ENCODE results near the gene KLHL5. TPM values are rescaled to one million over a fixed set of nuclear protein-coding genes. Genes with fewer than 3 reads are reported as not detected.

KLHL5 gene
- polyA plus RNA-seq, 1 donor = 20.5 TPM

DNA sequence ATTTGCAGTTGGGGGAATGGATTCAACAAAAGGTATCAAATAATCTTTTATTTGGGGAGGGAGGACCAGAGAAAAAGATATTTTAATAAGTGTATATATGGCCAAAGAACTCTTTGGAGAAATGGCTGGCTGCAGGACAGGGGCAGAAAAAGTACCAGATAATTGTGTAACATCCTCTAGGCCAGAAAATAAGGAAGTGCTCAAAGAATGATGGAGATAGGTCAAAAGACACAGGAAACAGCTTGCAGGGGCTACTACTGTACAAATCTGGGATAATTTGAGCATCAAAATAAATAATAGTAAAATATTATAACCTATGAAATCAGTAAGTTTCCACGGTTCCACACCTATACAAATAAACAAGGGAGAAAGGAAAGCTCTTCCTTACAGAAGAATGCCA is 34.8 kb downstream of the KLHL5 start:
- peaks cover 6% of the 10 kb centered on the region for H3K36me3 ChIP-seq (ENCODE audit: control insufficient read depth, insufficient read depth, low read length)
- DNase-seq = no peak
- H3K27me3 ChIP-seq (ENCODE audit: control insufficient read depth, insufficient read depth, low read length) = no peaks in the 10 kb centered on the region
- WGBS (ENCODE audit: insufficient coverage, low lambda C conversion rate) = no CpG with 5 or more reads among the region's 1 CpG
- H3K9me3 ChIP-seq (ENCODE audit: control insufficient read depth, low read depth, low read length) = no peaks in the 10 kb centered on the region
- H3K4me1 ChIP-seq (ENCODE audit: control insufficient read depth, insufficient read depth, low read length) = no peaks in the 10 kb centered on the region
- no peak overlapping the region for H3K27ac ChIP-seq (ENCODE audit: low read length)
- H3K4me3 ChIP-seq (ENCODE audit: low read length) = no peak overlapping the region

- Histone ChIP-seq H3K4me1 (ENCODE audit: control insufficient read depth, insufficient read depth, low read length) (no peaks in the 10 kb centered on the region), H3K27me3 (ENCODE audit: control insufficient read depth, insufficient read depth, low read length) (no peaks in the 10 kb centered on the region), H3K27ac (ENCODE audit: low read length) (no peak overlapping the region), H3K4me3 (ENCODE audit: low read length) (no peak overlapping the region), H3K36me3 (ENCODE audit: control insufficient read depth, insufficient read depth, low read length) (peaks cover 6% of the 10 kb centered on the region), H3K9me3 (ENCODE audit: control insufficient read depth, low read depth, low read length) (no peaks in the 10 kb centered on the region)
- DNase-seq = no peak
- 92% methylated on average over 4 of the region's 5 CpGs for WGBS (ENCODE audit: insufficient coverage, low lambda C conversion rate)
These were observed 35.3 kb downstream of the KLHL5 start for GRCh38 chr4:39097290-39097689.

GRCh38 chr4:39102297-39102696 is 40.3 kb downstream of the KLHL5 start:
- WGBS (ENCODE audit: insufficient coverage, low lambda C conversion rate) = 89% methylated on average over 2 of the region's 7 CpGs
- H3K9me3 ChIP-seq (ENCODE audit: control insufficient read depth, low read depth, low read length) = no peaks in the 10 kb centered on the region
- peaks cover 13% of the 10 kb centered on the region for H3K36me3 ChIP-seq (ENCODE audit: control insufficient read depth, insufficient read depth, low read length)
- no peak for DNase-seq
- no peaks in the 10 kb centered on the region for H3K4me1 ChIP-seq (ENCODE audit: control insufficient read depth, insufficient read depth, low read length)
- H3K27me3 ChIP-seq (ENCODE audit: control insufficient read depth, insufficient read depth, low read length) = no peaks in the 10 kb centered on the region
- H3K4me3 ChIP-seq (ENCODE audit: low read length) = no peak overlapping the region
- no peak overlapping the region for H3K27ac ChIP-seq (ENCODE audit: low read length)

DNA sequence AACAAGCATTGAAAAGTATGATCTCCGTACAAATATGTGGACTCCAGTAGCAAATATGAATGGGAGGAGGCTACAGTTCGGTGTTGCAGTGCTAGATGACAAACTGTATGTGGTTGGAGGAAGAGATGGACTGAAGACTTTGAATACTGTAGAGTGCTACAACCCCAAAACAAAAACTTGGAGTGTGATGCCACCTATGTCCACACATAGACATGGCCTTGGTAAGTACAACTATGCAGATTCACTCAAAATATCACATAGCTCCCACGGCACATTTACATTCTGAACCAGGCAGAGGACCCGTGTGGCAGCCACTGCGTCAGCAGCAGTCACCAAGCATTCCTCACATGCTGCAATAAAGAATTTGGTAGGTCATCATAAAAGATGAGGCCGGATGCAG is 41.3 kb downstream of the KLHL5 start:
- H3K9me3 ChIP-seq (ENCODE audit: control insufficient read depth, low read depth, low read length) = no peaks in the 10 kb centered on the region
- peaks cover 12% of the 10 kb centered on the region for H3K36me3 ChIP-seq (ENCODE audit: control insufficient read depth, insufficient read depth, low read length)
- H3K27me3 ChIP-seq (ENCODE audit: control insufficient read depth, insufficient read depth, low read length) = no peaks in the 10 kb centered on the region
- H3K4me3 ChIP-seq (ENCODE audit: low read length) = no peak overlapping the region
- H3K4me1 ChIP-seq (ENCODE audit: control insufficient read depth, insufficient read depth, low read length) = no peaks in the 10 kb centered on the region
- H3K27ac ChIP-seq (ENCODE audit: low read length) = no peak overlapping the region
- WGBS (ENCODE audit: insufficient coverage, low lambda C conversion rate) = 100% methylated on average over 1 of the region's 6 CpGs
- DNase-seq = no peak

GRCh38 chr4:39104255-39104654 is 42.2 kb downstream of the KLHL5 start:
- no peak overlapping the region for H3K4me3 ChIP-seq (ENCODE audit: low read length)
- DNase-seq = no peak
- H3K27ac ChIP-seq (ENCODE audit: low read length) = no peak overlapping the region
- no peaks in the 10 kb centered on the region for H3K4me1 ChIP-seq (ENCODE audit: control insufficient read depth, insufficient read depth, low read length)
- WGBS (ENCODE audit: insufficient coverage, low lambda C conversion rate) = no CpG with 5 or more reads among the region's 2 CpGs
- peaks cover 12% of the 10 kb centered on the region for H3K36me3 ChIP-seq (ENCODE audit: control insufficient read depth, insufficient read depth, low read length)
- no peaks in the 10 kb centered on the region for H3K27me3 ChIP-seq (ENCODE audit: control insufficient read depth, insufficient read depth, low read length)
- H3K9me3 ChIP-seq (ENCODE audit: control insufficient read depth, low read depth, low read length) = no peaks in the 10 kb centered on the region

DNA sequence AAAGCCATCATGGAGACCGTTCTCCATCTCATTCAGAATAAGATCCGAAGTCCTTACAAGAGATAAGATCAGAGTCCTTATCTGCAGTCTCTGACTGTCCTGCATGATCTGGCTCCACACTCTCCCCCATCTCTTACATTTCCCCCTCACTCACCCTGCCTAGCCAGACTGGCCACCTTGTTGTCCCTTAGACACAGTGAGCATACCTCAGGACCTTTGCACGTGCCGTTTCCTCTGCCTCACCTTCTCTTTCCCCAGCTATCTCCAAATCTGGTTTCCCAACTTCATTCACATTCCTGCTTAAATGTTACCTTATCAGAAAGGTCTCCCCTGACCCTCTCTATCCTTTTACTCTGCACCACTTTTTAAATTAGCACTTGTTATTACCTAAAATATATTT is 44.0 kb downstream of the KLHL5 start:
- H3K9me3 ChIP-seq (ENCODE audit: control insufficient read depth, low read depth, low read length) = no peaks in the 10 kb centered on the region
- WGBS (ENCODE audit: insufficient coverage, low lambda C conversion rate) = no CpG with 5 or more reads among the region's 4 CpGs
- H3K27ac ChIP-seq (ENCODE audit: low read length) = no peak overlapping the region
- no peaks in the 10 kb centered on the region for H3K27me3 ChIP-seq (ENCODE audit: control insufficient read depth, insufficient read depth, low read length)
- peaks cover 17% of the 10 kb centered on the region for H3K36me3 ChIP-seq (ENCODE audit: control insufficient read depth, insufficient read depth, low read length)
- no peak overlapping the region for H3K4me3 ChIP-seq (ENCODE audit: low read length)
- DNase-seq = no peak
- no peaks in the 10 kb centered on the region for H3K4me1 ChIP-seq (ENCODE audit: control insufficient read depth, insufficient read depth, low read length)

GRCh38 chr4:39114436-39114835 is 52.4 kb downstream of the KLHL5 start:
- Histone ChIP-seq H3K27ac (ENCODE audit: low read length) (no peak overlapping the region), H3K36me3 (ENCODE audit: control insufficient read depth, insufficient read depth, low read length) (peaks cover 27% of the 10 kb centered on the region), H3K27me3 (ENCODE audit: control insufficient read depth, insufficient read depth, low read length) (no peaks in the 10 kb centered on the region), H3K4me3 (ENCODE audit: low read length) (no peak overlapping the region), H3K9me3 (ENCODE audit: control insufficient read depth, low read depth, low read length) (no peaks in the 10 kb centered on the region), H3K4me1 (ENCODE audit: control insufficient read depth, insufficient read depth, low read length) (no peaks in the 10 kb centered on the region)
- no CpG with 5 or more reads among the region's 2 CpGs for WGBS (ENCODE audit: insufficient coverage, low lambda C conversion rate)
- DNase-seq = no peak

DNA sequence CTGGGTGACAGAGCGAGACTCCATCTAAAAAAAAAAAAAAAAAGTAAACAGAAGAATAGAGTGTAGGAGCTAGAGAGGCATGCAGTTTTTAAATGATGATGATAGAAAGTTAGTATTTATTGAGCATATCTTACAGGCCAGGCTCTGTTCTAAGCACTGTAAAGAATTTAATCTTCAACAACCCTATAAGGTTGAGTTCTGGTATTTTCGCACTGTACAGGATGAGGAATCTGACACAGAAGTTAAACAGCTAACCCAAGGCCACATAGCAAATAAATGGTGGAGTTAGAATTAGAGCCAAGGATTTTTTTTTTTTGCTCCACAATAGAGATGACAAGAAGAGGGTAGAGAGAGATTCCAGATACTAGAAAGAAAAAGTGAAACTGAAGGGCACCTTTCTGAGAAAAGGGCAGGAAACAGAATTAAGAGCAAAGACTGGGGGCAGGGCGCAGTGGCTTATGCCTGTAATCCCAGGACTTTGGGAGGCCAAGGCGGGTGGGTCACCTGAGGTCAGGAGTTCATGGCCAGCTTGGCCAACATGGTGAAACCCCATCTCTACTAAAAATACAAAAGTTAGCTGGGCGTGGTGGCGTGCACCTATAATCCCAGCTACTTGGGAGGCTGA is 56.1 kb downstream of the KLHL5 start:
- Histone ChIP-seq H3K4me3 (ENCODE audit: low read length) (no peak overlapping the region), H3K36me3 (ENCODE audit: control insufficient read depth, insufficient read depth, low read length) (peaks cover 22% of the 10 kb centered on the region), H3K27ac (ENCODE audit: low read length) (no peak overlapping the region), H3K4me1 (ENCODE audit: control insufficient read depth, insufficient read depth, low read length) (no peaks in the 10 kb centered on the region), H3K9me3 (ENCODE audit: control insufficient read depth, low read depth, low read length) (no peaks in the 10 kb centered on the region), H3K27me3 (ENCODE audit: control insufficient read depth, insufficient read depth, low read length) (no peaks in the 10 kb centered on the region)
- no peak for DNase-seq
- WGBS (ENCODE audit: insufficient coverage, low lambda C conversion rate) = 90% methylated on average over 2 of the region's 6 CpGs

DNA sequence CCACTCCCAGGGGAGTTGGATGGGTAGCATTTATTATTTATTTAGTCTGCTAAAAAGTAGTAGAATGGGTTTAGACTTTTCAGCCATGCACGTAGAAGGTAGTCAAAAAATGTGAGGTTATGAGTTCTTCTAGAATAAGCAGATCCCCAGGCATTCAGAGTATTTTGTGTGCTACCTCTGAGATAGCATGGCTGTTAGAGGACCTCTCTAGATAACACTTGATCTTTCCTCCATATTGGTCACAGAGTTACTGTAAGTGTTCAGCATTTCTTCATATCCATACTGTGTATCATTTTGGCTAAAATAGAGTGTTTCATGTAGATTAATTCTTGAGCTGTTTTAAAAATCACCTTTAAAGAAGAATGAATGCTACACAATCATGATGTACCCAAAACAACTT is 58.4 kb downstream of the KLHL5 start:
- Histone ChIP-seq H3K9me3 (ENCODE audit: control insufficient read depth, low read depth, low read length) (no peaks in the 10 kb centered on the region), H3K27ac (ENCODE audit: low read length) (no peak overlapping the region), H3K4me3 (ENCODE audit: low read length) (no peak overlapping the region), H3K36me3 (ENCODE audit: control insufficient read depth, insufficient read depth, low read length) (peaks cover 12% of the 10 kb centered on the region), H3K27me3 (ENCODE audit: control insufficient read depth, insufficient read depth, low read length) (no peaks in the 10 kb centered on the region), H3K4me1 (ENCODE audit: control insufficient read depth, insufficient read depth, low read length) (no peaks in the 10 kb centered on the region)
- WGBS (ENCODE audit: insufficient coverage, low lambda C conversion rate) = 100% methylated on average over 1 of the region's 1 CpG
- no peak for DNase-seq

GRCh38 chr4:39124885-39125599 is 63.0 kb downstream of the KLHL5 start:
- H3K27ac ChIP-seq (ENCODE audit: low read length) = no peak overlapping the region
- no peaks in the 10 kb centered on the region for H3K9me3 ChIP-seq (ENCODE audit: control insufficient read depth, low read depth, low read length)
- 90% methylated on average over 2 of the region's 9 CpGs for WGBS (ENCODE audit: insufficient coverage, low lambda C conversion rate)
- no peaks in the 10 kb centered on the region for H3K36me3 ChIP-seq (ENCODE audit: control insufficient read depth, insufficient read depth, low read length)
- no peaks in the 10 kb centered on the region for H3K27me3 ChIP-seq (ENCODE audit: control insufficient read depth, insufficient read depth, low read length)
- no peak overlapping the region for H3K4me3 ChIP-seq (ENCODE audit: low read length)
- DNase-seq = no peak
- no peaks in the 10 kb centered on the region for H3K4me1 ChIP-seq (ENCODE audit: control insufficient read depth, insufficient read depth, low read length)

- Histone ChIP-seq H3K4me3 (ENCODE audit: low read length) (no peak overlapping the region), H3K9me3 (ENCODE audit: control insufficient read depth, low read depth, low read length) (no peaks in the 10 kb centered on the region), H3K27ac (ENCODE audit: low read length) (no peak overlapping the region), H3K36me3 (ENCODE audit: control insufficient read depth, insufficient read depth, low read length) (no peaks in the 10 kb centered on the region), H3K27me3 (ENCODE audit: control insufficient read depth, insufficient read depth, low read length) (no peaks in the 10 kb centered on the region), H3K4me1 (ENCODE audit: control insufficient read depth, insufficient read depth, low read length) (no peaks in the 10 kb centered on the region)
- no peak for DNase-seq
- WGBS (ENCODE audit: insufficient coverage, low lambda C conversion rate) = no CpG with 5 or more reads among the region's 3 CpGs
These were observed 63.6 kb downstream of the KLHL5 start for GRCh38 chr4:39125600-39125985.
